HK-2 (cell line): ENCODE data around the gene PRICKLE1.
A peak's percentile ranks its signal among the peaks of the same experiment; 100 is the strongest.

Experiments used
- DNase-seq: peaks from one replicate; pipeline ENCODE4 v3.0.0-alpha.2; 2018; ENCODE audit not compliant: unreplicated experiment

PRICKLE1 gene

GRCh38 chr12:42450248-42450647 lies 139.3 kb downstream of the PRICKLE1 start:
- DNase-seq = peak; percentile 45

- DNase-seq = peak; percentile 42
Observed at GRCh38 chr12:42448841-42449240, 140.7 kb downstream of the PRICKLE1 start.

- DNase-seq = no peak
Observed at GRCh38 chr12:42447371-42447786, 142.2 kb downstream of the PRICKLE1 start.

GRCh38 chr12:42446761-42447160 lies 142.8 kb downstream of the PRICKLE1 start:
- DNase-seq = no peak

- no peak for DNase-seq
Observed at GRCh38 chr12:42445891-42446290, 143.7 kb downstream of the PRICKLE1 start.

- DNase-seq = no peak
Observed at GRCh38 chr12:42444192-42444943, 145.2 kb downstream of the PRICKLE1 start.

GRCh38 chr12:42442888-42443287 lies 146.7 kb downstream of the PRICKLE1 start:
- DNase-seq = no peak

GRCh38 chr12:42442311-42442759 lies 147.2 kb downstream of the PRICKLE1 start:
- DNase-seq = no peak

- no peak for DNase-seq
Observed at GRCh38 chr12:42440608-42441007, 148.9 kb downstream of the PRICKLE1 start.

GRCh38 chr12:42432517-42433140 lies 156.9 kb downstream of the PRICKLE1 start:
- no peak for DNase-seq

- no peak for DNase-seq
Observed at GRCh38 chr12:42428850-42429249, 160.7 kb downstream of the PRICKLE1 start.

- DNase-seq = peak; percentile 64
Observed at GRCh38 chr12:42426746-42427145, 162.8 kb downstream of the PRICKLE1 start.

- no peak for DNase-seq
Observed at GRCh38 chr12:42422785-42423184, 166.8 kb downstream of the PRICKLE1 start.

GRCh38 chr12:42421844-42422779 lies 167.4 kb downstream of the PRICKLE1 start:
- DNase-seq = no peak

GRCh38 chr12:42420395-42420794 lies 169.2 kb downstream of the PRICKLE1 start:
- DNase-seq = no peak

- no peak for DNase-seq
Observed at GRCh38 chr12:42410340-42410739, 179.2 kb downstream of the PRICKLE1 start.

- no peak for DNase-seq
Observed at GRCh38 chr12:42409471-42409870, 180.1 kb downstream of the PRICKLE1 start.

- no peak for DNase-seq
Observed at GRCh38 chr12:42407306-42407705, 182.2 kb downstream of the PRICKLE1 start.
